CD4-positive, alpha-beta memory T cell (primary cell): ENCODE results near the gene PPAN. TPM values are rescaled to one million over a fixed set of nuclear protein-coding genes. Genes with fewer than 3 reads are reported as not detected.

Experiments
- CTCF ChIA-PET: fragments of 350-600 bp; sonication (Branson Sonifier 250); formaldehyde crosslinking; loops from one replicate; lab custom pipeline; 2021; ENCODE audit warnings: inconsistent platforms; ENCODE audit not compliant: partially characterized antibody; lab: Charles Lee
- POLR2A ChIA-PET: fragments of 350-600 bp; sonication (Branson Sonifier 250); formaldehyde crosslinking; loops from one replicate; lab custom pipeline; 2021; ENCODE audit not compliant: partially characterized antibody; lab: Charles Lee
- DNase-seq, 5 donors: peaks; one replicate each; pipeline versions ENCODE4 v3.0.0 to v3.0.0-alpha.2; 2020 to 2022; ENCODE audit warnings: mixed read lengths in 1 of 5
- H3K27ac ChIP-seq: one replicate; pipeline ENCODE4 v1.7.0; 2013; ENCODE audit warnings: low read depth, low read length
- H3K27me3 ChIP-seq: 2 replicates; pipeline ENCODE4 v1.7.0; 2013; ENCODE audit warnings: mild to moderate bottlenecking, low read length, moderate library complexity; ENCODE audit not compliant: insufficient read depth
- H3K36me3 ChIP-seq: 2 replicates; pipeline ENCODE4 v1.7.0; 2013; ENCODE audit warnings: mild to moderate bottlenecking, low read length, moderate library complexity; ENCODE audit not compliant: insufficient read depth
- H3K4me1 ChIP-seq: 2 replicates; pipeline ENCODE4 v1.7.0; 2013; ENCODE audit warnings: mild to moderate bottlenecking, low read length, moderate library complexity; ENCODE audit not compliant: insufficient read depth
- H3K4me3 ChIP-seq, 2 donors: one replicate each; pipeline ENCODE4 v1.7.0; 2013; ENCODE audit warnings: low read length in 2 of 2, mild to moderate bottlenecking in 1 of 2
- H3K9me3 ChIP-seq, 2 donors: one replicate each; pipeline ENCODE4 v1.7.0; 2013; ENCODE audit warnings: low read length in 2 of 2, control low read depth in 1 of 2; ENCODE audit not compliant: control insufficient read depth in 1 of 2
- H3K27ac Mint-ChIP-seq, 7 donors: one replicate each; pipeline ENCODE4 v1.8.0; 2020 to 2021; ENCODE audit warnings: mixed read lengths in 7 of 7, mild to moderate bottlenecking in 6 of 7, inconsistent platforms in 3 of 7, moderate library complexity in 3 of 7
- H3K27me3 Mint-ChIP-seq, 2 donors: one replicate each; pipeline ENCODE4 v1.8.0; 2020 to 2021; ENCODE audit warnings: mixed read lengths in 2 of 2
- H3K36me3 Mint-ChIP-seq, 2 donors: one replicate each; pipeline ENCODE4 v1.8.0; 2020 to 2021; ENCODE audit warnings: mixed read lengths in 2 of 2, inconsistent platforms in 1 of 2, mild to moderate bottlenecking in 1 of 2
- H3K4me1 Mint-ChIP-seq, 4 donors: one replicate each; pipeline ENCODE4 v1.8.0; 2020 to 2021; ENCODE audit warnings: mixed read lengths in 4 of 4, mild to moderate bottlenecking in 1 of 4
- H3K4me3 Mint-ChIP-seq, 8 donors: one replicate each; pipeline ENCODE4 v1.8.0; 2020 to 2021; ENCODE audit warnings: mixed read lengths in 8 of 8, mild to moderate bottlenecking in 7 of 8, moderate library complexity in 6 of 8, inconsistent platforms in 3 of 8
- H3K9me3 Mint-ChIP-seq, 8 donors: one replicate each; pipeline ENCODE4 v1.8.0; 2020 to 2021; ENCODE audit warnings: mixed read lengths in 8 of 8, mild to moderate bottlenecking in 5 of 8, inconsistent platforms in 3 of 8, moderate library complexity in 1 of 8
- intact Hi-C: fragments of 100-400 bp; cut with micrococcal nuclease; formaldehyde crosslinking; loops from one replicate; pipeline ENCODE4 v1.15.1; 2023
- polyA plus RNA-seq, 2 donors: library from polyadenylated mRNA; unstranded; fragments of 300-500 nt; fragmentation: Illumina TruSeq; gene quantifications; one replicate each; pipeline ENCODE4 v1.2.3, GENCODE V29; 2021
- total RNA-seq, 2 experiments: library from RNA; stranded (reverse); gene quantifications; one replicate each; pipeline ENCODE4 v1.2.3, GENCODE V29; 2021

The PPAN gene
- total and polyA plus RNA-seq, 4 experiments from 2014 or later = 14.5 to 102 (median 71.8) TPM

- CTCF ChIA-PET = interaction anchor here (0.9 to 7.5 kb wide), 9 partner anchors 9 to 137 kb away, joined by 3 to 99 read pairs (median 8); partner anchors contain the start of gene ANGPTL6
Observed at GRCh38 chr19:10112037-10112761, 6.0 kb downstream of the PPAN start.

GRCh38 chr19:10112895-10113591 is 6.9 kb downstream of the PPAN start:
- peak; percentile 65 to 77 (median 68) for DNase-seq
- peaks cover 63% of the 10 kb centered on the region for H3K36me3 ChIP-seq
- intact Hi-C loops = loop anchor here (1.0 to 2.0 kb wide), 3 partner anchors 14 to 178 kb away; no protein-coding TSS in a partner anchor
- Mint-ChIP-seq H3K9me3 (peaks cover 0 to 4% (median 0%) of the 10 kb centered on the region in 8 donors), H3K27me3 (no peaks in the 10 kb centered on the region), H3K4me3 (peak overlapping the region; percentile 55 to 89 (median 78)), H3K36me3 (peaks cover 28 to 53% of the 10 kb centered on the region in 2 donors), H3K4me1 (peaks cover 22 to 74% (median 31%) of the 10 kb centered on the region in 4 donors), H3K27ac (peak overlapping the region; percentile 91 to 97 (median 95))
- no peak overlapping the region for H3K4me3 ChIP-seq
- peaks cover 56% of the 10 kb centered on the region for H3K4me1 ChIP-seq
- H3K27ac ChIP-seq = peak overlapping the region; percentile 66
- ChIA-PET POLR2A (interaction anchor here (0.6 to 10.9 kb wide), 11 partner anchors 10 to 138 kb away, joined by 3 to 172 read pairs (median 3); partner anchors contain the start of genes ANGPTL6, DNMT1, MRPL4 and PPAN), CTCF (interaction anchor here (0.6 to 7.5 kb wide), 10 partner anchors 8 to 182 kb away, joined by 3 to 99 read pairs (median 7); partner anchors contain the start of gene ANGPTL6)
- no peaks in the 10 kb centered on the region for H3K9me3 ChIP-seq
- no peaks in the 10 kb centered on the region for H3K27me3 ChIP-seq

More at GRCh38 chr19:10112037-10112761, 6.0 kb downstream of the PPAN start:
- POLR2A ChIA-PET = interaction anchor here (0.6 to 10.9 kb wide), 7 partner anchors 9 to 139 kb away, joined by 3 to 172 read pairs (median 14); partner anchors contain the start of genes ANGPTL6, COL5A3, MRPL4 and PPAN
- peak; percentile 44 to 87 (median 57) for DNase-seq
- Mint-ChIP-seq H3K9me3 (peaks cover 0 to 4% (median 0%) of the 10 kb centered on the region in 8 donors), H3K27ac (peak overlapping the region; percentile 91 to 97 (median 95)), H3K36me3 (peaks cover 27 to 53% of the 10 kb centered on the region in 2 donors), H3K4me1 (peaks cover 26 to 78% (median 38%) of the 10 kb centered on the region in 4 donors), H3K27me3 (no peaks in the 10 kb centered on the region), H3K4me3 (peak overlapping the region; percentile 54 to 89 (median 78))
- intact Hi-C loops = loop anchor here (1.0 to 2.0 kb wide), 2 partner anchors 13 to 177 kb away; no protein-coding TSS in a partner anchor
- peaks cover 57% of the 10 kb centered on the region for H3K4me1 ChIP-seq
- H3K27ac ChIP-seq = peak overlapping the region; percentile 66
- no peak overlapping the region for H3K4me3 ChIP-seq
- no peaks in the 10 kb centered on the region for H3K9me3 ChIP-seq
- H3K36me3 ChIP-seq = peaks cover 66% of the 10 kb centered on the region
- no peaks in the 10 kb centered on the region for H3K27me3 ChIP-seq

GRCh38 chr19:10113592-10113963 is 7.4 kb downstream of the PPAN start:
- DNase-seq = peak in 1 of 5 donors; percentile 19
- Mint-ChIP-seq H3K4me3 (peak overlapping the region in 2 of 8 donors; percentile 17 to 89), H3K36me3 (peaks cover 28 to 47% of the 10 kb centered on the region in 2 donors), H3K27ac (peak overlapping the region in 5 of 7 donors; percentile 41 to 96 (median 60)), H3K4me1 (peaks cover 20 to 74% (median 28%) of the 10 kb centered on the region in 4 donors), H3K9me3 (peaks cover 0 to 4% (median 0%) of the 10 kb centered on the region in 8 donors), H3K27me3 (no peaks in the 10 kb centered on the region)
- Histone ChIP-seq H3K9me3 (no peaks in the 10 kb centered on the region), H3K36me3 (peaks cover 58% of the 10 kb centered on the region), H3K27me3 (no peaks in the 10 kb centered on the region), H3K4me3 (no peak overlapping the region), H3K4me1 (peaks cover 56% of the 10 kb centered on the region), H3K27ac (peak overlapping the region; percentile 66)
- POLR2A ChIA-PET = interaction anchor here (0.6 to 10.9 kb wide), 12 partner anchors 10 to 137 kb away, joined by 3 to 172 read pairs (median 3); partner anchors contain the start of genes ANGPTL6, DNMT1, MRPL4 and PPAN
- intact Hi-C loops = loop anchor here (1.0 to 2.0 kb wide), 2 partner anchors 39 to 179 kb away; no protein-coding TSS in a partner anchor
- CTCF ChIA-PET = interaction anchor here (0.6 to 7.5 kb wide), 9 partner anchors 8 to 182 kb away, joined by 3 to 99 read pairs (median 8); partner anchors contain the start of gene ANGPTL6

- peaks cover 20 to 77% (median 31%) of the 10 kb centered on the region in 4 donors for H3K4me1 Mint-ChIP-seq
- DNase-seq = peak in 1 of 5 donors; percentile 20
- peaks cover 28 to 50% of the 10 kb centered on the region in 2 donors for H3K36me3 Mint-ChIP-seq
- Histone ChIP-seq H3K4me3 (no peak overlapping the region), H3K27ac (peak overlapping the region; percentile 66), H3K4me1 (peaks cover 61% of the 10 kb centered on the region), H3K27me3 (no peaks in the 10 kb centered on the region), H3K9me3 (no peaks in the 10 kb centered on the region), H3K36me3 (peaks cover 57% of the 10 kb centered on the region)
- H3K9me3 Mint-ChIP-seq = peaks cover 0 to 4% (median 0%) of the 10 kb centered on the region in 8 donors
- H3K27ac Mint-ChIP-seq = peak overlapping the region in 4 of 7 donors; percentile 41 to 96 (median 56)
- CTCF ChIA-PET = interaction anchor here (0.7 to 7.5 kb wide), 8 partner anchors 7 to 183 kb away, joined by 3 to 99 read pairs (median 8); partner anchors contain the start of gene ANGPTL6
- intact Hi-C loops = loop anchor here (1.0 to 2.0 kb wide), 2 partner anchors 40 to 179 kb away; no protein-coding TSS in a partner anchor
- no peaks in the 10 kb centered on the region for H3K27me3 Mint-ChIP-seq
- H3K4me3 Mint-ChIP-seq = peak overlapping the region in 3 of 8 donors; percentile 17 to 39 (median 29)
- POLR2A ChIA-PET = interaction anchor here (0.6 to 10.9 kb wide), 13 partner anchors 11 to 356 kb away, joined by 3 to 172 read pairs (median 3); partner anchors contain the start of genes ANGPTL6, FBXL12, MRPL4 and PPAN
Observed at GRCh38 chr19:10113964-10114650, 7.9 kb downstream of the PPAN start.

- Histone ChIP-seq H3K27me3 (no peaks in the 10 kb centered on the region), H3K4me3 (no peak overlapping the region), H3K4me1 (peaks cover 58% of the 10 kb centered on the region), H3K9me3 (no peaks in the 10 kb centered on the region), H3K27ac (no peak overlapping the region), H3K36me3 (peaks cover 49% of the 10 kb centered on the region)
- Mint-ChIP-seq H3K4me1 (peaks cover 23 to 75% (median 35%) of the 10 kb centered on the region in 4 donors), H3K27ac (peak overlapping the region in 2 of 7 donors; percentile 52 to 82), H3K27me3 (no peaks in the 10 kb centered on the region), H3K9me3 (peaks cover 0 to 4% (median 0%) of the 10 kb centered on the region in 8 donors), H3K36me3 (peaks cover 23 to 57% of the 10 kb centered on the region in 2 donors), H3K4me3 (peak overlapping the region in 2 of 8 donors; percentile 29 to 39)
- intact Hi-C loops = no loop called here
- ChIA-PET CTCF (interaction anchor here (0.6 to 7.5 kb wide), 4 partner anchors 12 to 274 kb away, joined by 3 to 99 read pairs (median 14); partner anchors contain the start of gene ANGPTL6), POLR2A (interaction anchor here (0.6 to 10.9 kb wide), 9 partner anchors 12 to 355 kb away, joined by 3 to 172 read pairs (median 4); partner anchors contain the start of genes ANGPTL6, FBXL12, MRPL4 and PPAN)
- no peak for DNase-seq
Observed at GRCh38 chr19:10114651-10115391, 8.7 kb downstream of the PPAN start.
